GM10266 (cell line): ENCODE measurements around the gene RGS3.

Source experiments
- DNase-seq: peaks from one replicate; pipeline ENCODE4 v3.0.0; 2012; ENCODE audit errors: extremely low spot score
- CTCF ChIP-seq: IDR thresholded peaks from 2 replicates; pipeline ENCODE4 v1.5.1; 2012; ENCODE audit warnings: mild to moderate bottlenecking, low read depth; ENCODE audit not compliant: control insufficient read depth, insufficient read depth; ENCODE audit errors: missing control alignments

Gene RGS3

GRCh38 chr9:113452113-113452605 lies 11.4 kb upstream of the RGS3 start:
- DNase-seq: no peak

GRCh38 chr9:113454914-113455761 lies 8.4 kb upstream of the RGS3 start:
- DNase-seq: peak; percentile 26
- no peak for TF ChIP-seq CTCF

More at GRCh38 chr9:113452113-113452605, 11.4 kb upstream of the RGS3 start:
- no peak for TF ChIP-seq CTCF

GRCh38 chr9:113456235-113456634 lies 7.3 kb upstream of the RGS3 start:
- DNase-seq: peak; percentile 4

GRCh38 chr9:113461285-113461684 lies 2.2 kb upstream of the RGS3 start:
- no peak for TF ChIP-seq CTCF
- DNase-seq: no peak

More at GRCh38 chr9:113456235-113456634, 7.3 kb upstream of the RGS3 start:
- TF ChIP-seq CTCF: no peak

- TF ChIP-seq CTCF: no peak
- DNase-seq: no peak
Observed at GRCh38 chr9:113461943-113462342, 1.6 kb upstream of the RGS3 start.

GRCh38 chr9:113462781-113463286 lies 693 bp upstream of the RGS3 start:
- no peak for TF ChIP-seq CTCF
- DNase-seq: no peak

GRCh38 chr9:113464286-113464660 lies 746 bp downstream of the RGS3 start:
- no peak for DNase-seq
- TF ChIP-seq CTCF: no peak
